Activated CD4-positive, alpha-beta memory T cell treated with anti-CD3 and anti-CD28 coated beads for 36 hours (primary cell): ENCODE data around the gene GAS6. TPM values are rescaled to one million over a fixed set of nuclear protein-coding genes. Genes with fewer than 3 reads are reported as not detected.

Experiments
- CTCF ChIA-PET: fragments of 350-600 bp; sonication (Branson Sonifier 250); formaldehyde crosslinking; loops from one replicate; lab custom pipeline; 2021; ENCODE audit warnings: antibody characterized with exemption, inconsistent platforms; lab: Charles Lee
- POLR2A ChIA-PET: fragments of 350-600 bp; sonication (Branson Sonifier 250); formaldehyde crosslinking; loops from one replicate; lab custom pipeline; 2021; ENCODE audit warnings: antibody characterized with exemption; lab: Charles Lee
- DNase-seq: peaks from one replicate; pipeline ENCODE4 v3.0.0-alpha.2; 2020
- H3K27ac Mint-ChIP-seq: one replicate; pipeline ENCODE4 v1.8.0; 2021; ENCODE audit warnings: mixed read lengths
- H3K27me3 Mint-ChIP-seq: one replicate; pipeline ENCODE4 v1.8.0; 2021; ENCODE audit warnings: mixed read lengths
- H3K36me3 Mint-ChIP-seq: one replicate; pipeline ENCODE4 v1.8.0; 2021; ENCODE audit warnings: mixed read lengths
- H3K4me1 Mint-ChIP-seq: one replicate; pipeline ENCODE4 v1.8.0; 2021; ENCODE audit warnings: low read depth, mixed read lengths
- H3K4me3 Mint-ChIP-seq: one replicate; pipeline ENCODE4 v1.8.0; 2021; ENCODE audit warnings: mild to moderate bottlenecking, mixed read lengths
- H3K9me3 Mint-ChIP-seq: one replicate; pipeline ENCODE4 v1.8.0; 2021; ENCODE audit warnings: mixed read lengths
- intact Hi-C: fragments of 100-400 bp; cut with micrococcal nuclease; formaldehyde crosslinking; loops from one replicate; pipeline ENCODE4 v1.15.1; 2023
- total RNA-seq, 2 experiments: library from RNA; stranded (reverse); gene quantifications; one replicate each; pipeline ENCODE4 v1.2.3, GENCODE V29; 2021

The GAS6 gene
- total RNA-seq, 2 experiments from 2014 or later = 1.5 TPM

DNA sequence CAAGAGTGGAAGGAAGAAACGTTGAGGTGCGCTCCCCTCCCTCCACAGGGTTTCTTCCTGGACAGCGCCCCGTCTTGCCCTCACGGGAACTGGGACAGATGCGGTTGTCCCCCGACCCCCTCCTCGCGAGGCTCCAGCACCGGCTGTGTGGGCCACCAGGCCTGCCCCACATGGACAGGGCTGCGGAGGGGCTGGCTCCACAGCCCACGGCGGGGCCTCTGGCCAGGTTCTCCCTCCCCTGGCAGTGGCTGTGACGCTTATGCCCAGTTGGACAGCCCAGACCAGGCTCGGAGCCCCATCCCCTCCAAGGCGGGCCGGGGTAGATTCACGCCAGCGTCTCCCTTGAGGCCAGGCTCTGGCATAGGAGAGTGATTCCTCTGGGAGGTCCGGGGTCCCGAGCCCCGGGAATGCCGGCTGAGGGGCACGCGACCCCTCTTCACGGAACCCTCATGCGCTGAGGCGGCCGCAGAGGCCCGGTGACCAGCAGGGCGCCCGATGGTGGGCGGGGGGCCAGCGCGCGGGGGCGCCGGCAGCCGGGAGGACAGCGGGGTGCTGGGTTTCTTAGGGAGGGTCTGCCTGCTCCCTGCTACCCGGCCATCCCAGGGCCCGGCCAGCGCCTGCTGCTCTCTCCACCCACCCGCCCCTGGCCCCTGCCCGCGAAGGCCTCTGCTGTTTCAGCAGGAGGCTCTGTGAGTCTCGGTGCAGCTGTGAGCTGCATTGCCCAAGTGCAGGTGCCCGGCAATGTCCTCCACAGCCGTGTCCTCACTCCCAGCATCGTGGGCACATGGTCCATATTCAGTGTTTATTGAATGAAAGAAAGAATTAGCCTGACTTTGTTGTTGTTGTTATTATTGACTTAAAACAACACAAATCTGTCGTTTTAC is 20.3 kb upstream of the GAS6 start:
- H3K9me3 Mint-ChIP-seq = no peaks in the 10 kb centered on the region
- H3K27ac Mint-ChIP-seq = no peak overlapping the region
- ChIA-PET CTCF (no interaction called here), POLR2A (no interaction called here)
- intact Hi-C loops = no loop called here
- no peak for DNase-seq
- H3K36me3 Mint-ChIP-seq = no peaks in the 10 kb centered on the region
- peaks cover 22% of the 10 kb centered on the region for H3K4me1 Mint-ChIP-seq
- peaks cover 2% of the 10 kb centered on the region for H3K27me3 Mint-ChIP-seq
- H3K4me3 Mint-ChIP-seq = no peak overlapping the region

DNA sequence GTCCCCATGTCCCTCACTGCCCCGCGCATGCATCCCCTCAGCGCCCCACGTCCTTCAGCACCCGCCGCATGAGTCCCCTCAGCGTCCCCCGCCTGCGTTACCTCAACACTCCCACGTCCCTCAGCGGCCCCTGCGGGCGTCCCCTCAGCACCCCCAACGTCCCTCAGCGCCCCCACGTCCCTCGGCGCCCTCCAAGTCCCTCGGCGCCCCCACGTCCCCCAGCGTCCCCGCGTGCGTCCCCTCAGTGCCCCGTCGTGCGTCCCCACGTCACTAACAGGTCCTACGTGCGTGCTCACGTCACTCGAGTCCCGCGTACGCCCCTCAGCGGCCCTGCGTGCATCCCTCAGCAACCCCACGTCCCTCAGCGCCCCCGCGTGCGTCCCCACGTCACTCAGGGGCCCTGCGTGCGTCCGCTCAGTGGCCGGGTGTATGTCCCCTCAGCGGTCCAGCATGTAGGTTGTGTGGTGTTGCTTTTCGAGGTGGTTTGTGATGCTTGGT is 19.5 kb upstream of the GAS6 start:
- no peak for DNase-seq
- ChIA-PET POLR2A (no interaction called here), CTCF (no interaction called here)
- Mint-ChIP-seq H3K4me1 (peaks cover 22% of the 10 kb centered on the region), H3K27ac (no peak overlapping the region), H3K36me3 (no peaks in the 10 kb centered on the region), H3K9me3 (no peaks in the 10 kb centered on the region), H3K27me3 (peaks cover 2% of the 10 kb centered on the region), H3K4me3 (no peak overlapping the region)
- intact Hi-C loops = no loop called here

DNA sequence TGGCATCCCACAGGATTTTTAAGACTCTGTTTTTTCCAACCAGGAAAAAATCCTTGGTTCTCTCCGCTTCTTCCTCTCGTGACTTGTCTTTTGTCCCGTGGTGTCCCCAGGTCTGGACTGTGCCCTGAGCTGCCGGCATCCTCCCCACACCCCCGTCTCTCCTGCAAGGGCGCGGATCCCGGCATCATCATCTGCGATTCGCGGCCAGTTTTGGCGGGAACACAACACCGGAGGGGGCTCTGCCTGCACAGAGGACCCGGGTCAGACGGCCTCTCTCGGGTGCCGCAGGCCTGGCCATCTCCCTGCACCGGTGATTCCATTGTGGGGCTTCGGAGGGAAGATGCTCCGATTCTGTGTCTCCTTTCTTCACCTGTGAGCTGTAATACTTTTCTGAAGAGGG is 18.8 kb upstream of the GAS6 start:
- Mint-ChIP-seq H3K4me3 (no peak overlapping the region), H3K9me3 (no peaks in the 10 kb centered on the region), H3K27me3 (peaks cover 2% of the 10 kb centered on the region), H3K36me3 (no peaks in the 10 kb centered on the region), H3K27ac (no peak overlapping the region), H3K4me1 (peaks cover 22% of the 10 kb centered on the region)
- DNase-seq = no peak
- ChIA-PET POLR2A (no interaction called here), CTCF (no interaction called here)
- intact Hi-C loops = no loop called here

DNA sequence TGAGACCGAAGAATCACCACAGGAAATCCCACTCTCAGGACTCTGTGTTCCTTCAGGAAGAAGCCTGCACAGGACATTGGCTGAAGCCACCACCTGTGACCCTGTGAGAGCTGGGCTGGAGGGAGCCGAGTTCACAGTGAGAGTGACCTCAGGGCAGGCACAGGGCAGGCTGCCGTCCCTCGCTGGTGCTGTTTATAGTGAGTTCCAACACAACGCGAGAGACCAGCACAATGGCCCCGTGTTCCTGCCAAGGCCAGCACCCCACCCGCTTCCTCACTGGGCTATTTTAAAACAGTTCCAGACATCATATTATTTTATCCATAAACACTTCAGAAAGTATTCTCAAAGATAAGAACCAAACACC is 18.4 kb upstream of the GAS6 start:
- Mint-ChIP-seq H3K9me3 (no peaks in the 10 kb centered on the region), H3K4me3 (no peak overlapping the region), H3K27me3 (peaks cover 2% of the 10 kb centered on the region), H3K4me1 (peaks cover 22% of the 10 kb centered on the region), H3K27ac (no peak overlapping the region), H3K36me3 (no peaks in the 10 kb centered on the region)
- CTCF ChIA-PET = no interaction called here
- intact Hi-C loops = no loop called here
- DNase-seq = no peak
- POLR2A ChIA-PET = no interaction called here

DNA sequence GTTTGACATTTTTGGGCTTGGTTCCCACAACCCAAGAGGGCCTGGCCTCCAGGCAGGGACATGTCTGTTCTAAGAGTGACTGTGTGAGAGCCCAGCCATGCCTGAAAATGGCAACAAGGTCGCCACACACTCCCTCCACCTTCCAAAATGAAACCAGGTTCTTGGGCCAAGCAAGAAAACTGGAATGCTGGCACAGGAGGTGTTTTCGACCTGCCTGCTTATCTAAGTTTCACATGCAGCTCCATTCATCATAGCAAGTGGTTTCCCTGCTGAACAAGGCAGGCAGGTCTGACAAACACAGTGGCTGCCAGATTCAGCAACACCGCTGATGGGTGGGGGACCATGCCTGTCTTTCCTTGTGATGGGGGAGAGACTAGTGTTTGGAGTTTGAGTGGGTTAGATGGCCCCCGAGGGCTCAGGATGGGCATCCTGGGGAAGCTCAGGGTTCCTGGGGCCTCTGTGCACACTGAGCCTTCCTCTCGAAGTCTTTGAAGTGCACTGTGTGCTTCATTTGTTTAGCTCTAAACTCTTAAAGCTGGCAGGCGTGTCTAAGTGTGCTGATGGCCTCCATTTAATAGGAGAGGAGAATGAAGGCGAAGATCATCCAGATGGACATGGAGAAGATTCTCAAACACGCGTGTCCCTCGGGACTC is 17.9 kb upstream of the GAS6 start:
- intact Hi-C loops = no loop called here
- Mint-ChIP-seq H3K27ac (no peak overlapping the region), H3K9me3 (peaks cover under 1% of the 10 kb centered on the region), H3K36me3 (no peaks in the 10 kb centered on the region), H3K4me1 (peaks cover 22% of the 10 kb centered on the region), H3K4me3 (no peak overlapping the region), H3K27me3 (peaks cover 2% of the 10 kb centered on the region)
- ChIA-PET CTCF (no interaction called here), POLR2A (no interaction called here)
- no peak for DNase-seq

DNA sequence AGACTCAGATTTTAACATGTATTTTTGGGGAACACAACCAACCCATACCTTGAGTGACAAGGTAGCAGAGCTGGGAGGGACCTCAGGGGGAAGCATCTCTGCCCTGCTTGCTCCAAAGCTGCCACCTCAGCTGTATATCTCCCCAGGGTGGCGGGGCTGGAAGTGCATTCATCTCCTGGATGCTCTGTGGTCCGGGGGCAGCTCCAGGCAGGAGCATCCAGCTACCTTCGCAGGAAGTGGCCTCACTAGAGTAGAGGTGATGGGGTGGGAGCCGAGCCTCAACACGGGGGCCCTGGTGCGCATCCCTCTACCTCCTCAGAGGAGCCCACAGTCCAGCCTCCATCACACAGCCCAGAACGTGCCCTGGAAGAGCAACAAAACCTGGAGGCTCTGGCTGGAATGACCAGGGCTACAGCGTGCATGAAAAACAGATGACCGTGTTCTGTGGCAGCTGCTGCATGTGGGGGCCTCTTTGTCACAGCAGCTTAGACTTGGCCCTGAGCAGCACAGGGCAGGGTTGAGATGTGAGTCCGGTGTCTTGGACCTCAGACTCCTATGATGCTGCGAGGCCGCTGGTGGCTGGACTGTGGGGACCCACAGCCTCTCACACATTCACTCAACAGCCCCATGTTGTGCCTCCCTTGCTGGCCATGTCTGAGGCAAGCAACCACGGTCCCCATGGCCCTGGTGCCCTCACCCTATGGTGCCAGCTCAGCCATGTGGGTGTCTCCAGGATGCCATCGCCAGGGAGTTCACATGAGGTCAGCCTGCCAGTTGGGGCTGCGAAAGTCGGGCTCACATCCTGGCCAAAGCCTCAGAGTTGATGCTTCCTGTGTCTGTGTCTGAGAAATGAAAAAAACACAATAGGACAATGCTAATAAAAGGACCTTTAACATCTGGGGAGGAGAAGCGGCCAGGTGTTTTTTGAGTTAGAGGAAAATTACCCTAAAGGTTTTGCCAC is 17.1 kb upstream of the GAS6 start:
- peaks cover 3% of the 10 kb centered on the region for H3K9me3 Mint-ChIP-seq
- no peaks in the 10 kb centered on the region for H3K36me3 Mint-ChIP-seq
- no peaks in the 10 kb centered on the region for H3K27me3 Mint-ChIP-seq
- H3K27ac Mint-ChIP-seq = no peak overlapping the region
- peak; percentile 36 for DNase-seq
- peaks cover 22% of the 10 kb centered on the region for H3K4me1 Mint-ChIP-seq
- no peak overlapping the region for H3K4me3 Mint-ChIP-seq
- intact Hi-C loops = no loop called here
- ChIA-PET POLR2A (no interaction called here), CTCF (no interaction called here)

DNA sequence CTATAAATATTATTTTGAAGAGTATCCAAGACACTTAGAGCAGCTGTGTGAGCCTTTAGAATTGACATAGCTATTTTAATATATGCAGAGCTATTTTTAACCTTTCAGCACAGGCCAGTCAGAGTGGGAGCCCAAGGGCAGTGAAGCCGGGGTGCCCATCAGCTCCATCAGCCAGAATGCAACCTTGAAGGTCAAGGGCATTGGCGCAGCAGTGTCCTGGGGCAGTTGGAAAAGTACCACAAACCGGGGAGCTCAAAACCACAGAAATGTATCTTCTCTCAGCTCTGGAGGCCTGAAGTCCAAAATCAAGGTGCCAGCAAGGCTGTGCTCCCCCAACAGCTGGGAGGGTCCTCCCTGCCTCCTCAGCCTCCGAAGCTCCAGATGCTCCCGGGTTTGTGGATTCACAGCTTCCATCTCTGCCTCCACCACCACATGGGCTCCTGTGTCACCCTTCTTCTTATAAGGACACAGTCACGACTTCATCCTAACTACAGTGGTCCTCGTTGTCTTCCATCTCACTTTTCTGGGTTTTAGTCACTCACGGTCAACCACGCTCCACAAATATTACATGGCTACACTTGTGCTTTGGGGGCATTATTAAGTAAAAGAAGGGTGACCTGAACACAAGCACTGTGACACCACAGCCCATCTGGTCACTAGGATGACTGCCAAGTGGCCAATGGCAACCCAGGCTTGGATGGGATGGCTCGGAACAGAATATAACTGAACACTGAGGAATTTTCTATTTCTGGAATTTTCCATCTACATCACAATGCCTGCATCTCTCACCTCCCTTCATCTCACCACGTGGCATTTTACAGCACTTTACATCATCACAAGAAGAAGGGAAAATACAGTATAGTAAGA is 15.9 kb upstream of the GAS6 start:
- Mint-ChIP-seq H3K9me3 (peaks cover 3% of the 10 kb centered on the region), H3K36me3 (no peaks in the 10 kb centered on the region), H3K4me3 (no peak overlapping the region), H3K4me1 (peaks cover 22% of the 10 kb centered on the region), H3K27me3 (no peaks in the 10 kb centered on the region), H3K27ac (no peak overlapping the region)
- DNase-seq = no peak
- intact Hi-C loops = no loop called here
- CTCF ChIA-PET = no interaction called here
- POLR2A ChIA-PET = no interaction called here

DNA sequence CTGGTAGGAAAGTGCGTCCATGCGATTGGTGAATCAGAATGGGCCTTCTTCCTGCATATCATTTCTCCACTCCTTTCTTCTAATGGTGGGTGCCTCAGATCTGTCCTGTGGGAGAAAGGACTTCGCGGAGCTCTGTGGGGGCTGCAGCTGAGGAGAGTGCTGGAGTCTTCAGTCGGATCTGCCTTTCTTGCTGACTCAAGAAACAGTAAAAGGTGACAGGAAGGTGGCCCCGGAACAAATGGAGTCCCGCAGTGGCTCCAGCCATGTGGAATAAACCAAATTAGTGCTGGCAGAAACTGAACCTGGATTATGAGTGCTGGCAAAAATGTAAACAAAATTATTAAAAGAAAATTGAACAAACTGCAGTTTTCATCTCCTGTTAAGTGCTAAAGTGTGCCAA is 15.1 kb upstream of the GAS6 start:
- no peaks in the 10 kb centered on the region for H3K27me3 Mint-ChIP-seq
- intact Hi-C loops = no loop called here
- H3K9me3 Mint-ChIP-seq = peaks cover 3% of the 10 kb centered on the region
- no peak overlapping the region for H3K27ac Mint-ChIP-seq
- peaks cover 22% of the 10 kb centered on the region for H3K4me1 Mint-ChIP-seq
- no peak overlapping the region for H3K4me3 Mint-ChIP-seq
- CTCF ChIA-PET = no interaction called here
- H3K36me3 Mint-ChIP-seq = no peaks in the 10 kb centered on the region
- POLR2A ChIA-PET = no interaction called here
- no peak for DNase-seq

DNA sequence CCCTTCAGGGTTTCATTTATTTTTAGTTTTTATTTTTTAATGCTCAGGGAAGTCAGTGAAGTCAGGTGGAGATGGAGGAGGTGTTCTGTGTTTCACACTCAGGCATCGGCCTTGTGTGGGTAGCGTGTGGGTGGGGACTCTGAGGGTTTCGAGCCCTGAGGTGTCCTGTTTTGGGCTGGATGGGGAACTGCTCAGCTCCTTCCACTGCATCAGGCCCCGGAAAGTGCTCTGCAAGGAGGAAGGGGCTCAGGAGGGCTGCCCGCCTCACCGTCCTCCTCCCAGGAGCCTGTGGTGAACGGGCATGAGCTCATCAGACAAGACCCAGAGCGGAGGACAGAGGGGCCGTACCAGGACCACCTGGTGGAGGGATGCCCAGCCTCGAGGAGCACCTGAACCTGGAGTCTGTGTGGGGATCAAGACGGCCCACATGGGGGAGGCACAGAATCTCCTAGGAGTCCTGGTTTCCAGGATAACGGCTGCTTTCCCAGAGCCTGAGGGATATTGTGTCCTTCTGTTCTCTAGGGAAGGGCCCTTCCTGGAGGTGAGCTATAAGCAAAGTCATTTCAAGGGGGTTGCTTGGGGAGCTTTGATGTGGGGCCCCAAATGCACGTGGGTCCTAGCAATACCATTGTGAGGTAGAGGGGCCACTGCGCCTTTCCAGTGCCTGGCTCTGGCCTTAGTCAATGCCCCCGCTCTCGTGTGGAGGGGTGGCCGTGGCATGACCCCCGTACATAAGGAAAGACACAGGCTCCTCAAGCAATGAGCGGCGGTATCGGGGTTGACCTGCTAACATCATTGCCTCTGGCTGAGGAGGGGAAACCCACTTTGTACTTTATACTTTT is 13.5 kb upstream of the GAS6 start:
- CTCF ChIA-PET = no interaction called here
- intact Hi-C loops = no loop called here
- DNase-seq = no peak
- POLR2A ChIA-PET = no interaction called here
- Mint-ChIP-seq H3K4me1 (peaks cover 15% of the 10 kb centered on the region), H3K27me3 (peaks cover 2% of the 10 kb centered on the region), H3K27ac (no peak overlapping the region), H3K9me3 (peaks cover 3% of the 10 kb centered on the region), H3K36me3 (no peaks in the 10 kb centered on the region), H3K4me3 (no peak overlapping the region)

DNA sequence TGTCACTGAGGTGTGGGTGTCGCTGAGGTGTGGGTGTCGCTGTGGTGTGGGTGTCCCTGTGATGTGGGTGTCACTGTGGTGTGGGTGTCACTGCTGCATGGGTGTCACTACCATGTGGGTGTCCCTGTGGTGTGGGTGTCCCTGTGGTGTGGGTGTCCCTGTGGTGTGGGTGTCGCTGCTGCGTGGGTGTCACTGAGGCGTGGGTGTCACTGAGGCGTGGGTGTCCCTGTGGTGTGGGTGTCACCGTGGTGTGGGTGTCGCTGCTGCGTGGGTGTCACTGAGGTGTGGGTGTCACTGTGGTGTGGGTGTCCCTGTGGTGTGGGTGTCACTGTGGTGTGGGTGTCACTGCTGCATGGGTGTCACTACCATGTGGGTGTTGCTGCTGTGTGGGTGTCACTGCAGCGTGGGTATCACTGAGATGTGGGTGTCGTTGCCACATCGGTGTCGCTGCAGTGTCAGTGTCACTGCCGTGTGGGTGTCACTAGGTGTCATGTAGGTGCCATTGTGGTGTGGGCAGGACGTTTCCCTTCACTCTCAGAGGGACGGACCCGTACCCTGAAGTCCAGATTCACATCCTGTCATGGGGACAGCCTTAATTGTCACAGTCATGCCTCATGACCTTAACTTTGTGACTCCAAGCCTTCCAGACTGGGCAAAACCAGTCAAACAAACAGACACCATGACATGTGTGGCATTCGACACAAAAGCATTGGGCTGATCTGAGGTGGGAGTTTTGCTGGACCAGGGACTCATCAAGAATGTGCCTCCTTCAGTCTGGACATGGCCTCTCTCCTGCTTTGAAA is 12.7 kb upstream of the GAS6 start:
- ChIA-PET POLR2A (no interaction called here), CTCF (no interaction called here)
- intact Hi-C loops = no loop called here
- Mint-ChIP-seq H3K9me3 (peaks cover 3% of the 10 kb centered on the region), H3K27me3 (peaks cover 2% of the 10 kb centered on the region), H3K27ac (no peak overlapping the region), H3K4me3 (no peak overlapping the region), H3K4me1 (peaks cover 7% of the 10 kb centered on the region), H3K36me3 (no peaks in the 10 kb centered on the region)
- DNase-seq = no peak
